ENCODE results near the gene LAIR1.

Gene LAIR1

GRCh38 chr19:54312436-54313377 is 52.0 kb downstream of the LAIR1 start, which contains the start of gene LILRA5:
LILRA5 (minus strand) TSS chr19:54313166; CDS start chr19:54313019, 147 bp downstream.
- no peak for TF ChIP-seq CTCF (IDR thresholded peaks at IDR 0.05; ENCODE audit: borderline replicate concordance, insufficient read depth, low read depth, low read length)
- no peak within 1 kb of the TSS for H3K4me3 ChIP-seq (ENCODE audit: low read depth, low read length)

GRCh38 chr19:54312011-54312410 is 52.7 kb downstream of the LAIR1 start:
- H3K4me3 ChIP-seq (ENCODE audit: low read depth, low read length): no peak overlapping the region
- TF ChIP-seq CTCF (IDR thresholded peaks at IDR 0.05; ENCODE audit: borderline replicate concordance, insufficient read depth, low read depth, low read length): no peak

- no peak overlapping the region for H3K4me3 ChIP-seq (ENCODE audit: low read depth, low read length)
- no peak for TF ChIP-seq CTCF (IDR thresholded peaks at IDR 0.05; ENCODE audit: borderline replicate concordance, insufficient read depth, low read depth, low read length)
Measured at GRCh38 chr19:54311486-54311885, 53.2 kb downstream of the LAIR1 start.

GRCh38 chr19:54310543-54310942 is 54.2 kb downstream of the LAIR1 start:
- no peak for TF ChIP-seq CTCF (IDR thresholded peaks at IDR 0.05; ENCODE audit: borderline replicate concordance, insufficient read depth, low read depth, low read length)
- no peak overlapping the region for H3K4me3 ChIP-seq (ENCODE audit: low read depth, low read length)

GRCh38 chr19:54309811-54310210 is 54.9 kb downstream of the LAIR1 start:
- no peak overlapping the region for H3K4me3 ChIP-seq (ENCODE audit: low read depth, low read length)
- TF ChIP-seq CTCF (IDR thresholded peaks at IDR 0.05; ENCODE audit: borderline replicate concordance, insufficient read depth, low read depth, low read length): no peak

GRCh38 chr19:54307389-54308020 is 57.2 kb downstream of the LAIR1 start:
- no peak for TF ChIP-seq CTCF (IDR thresholded peaks at IDR 0.05; ENCODE audit: borderline replicate concordance, insufficient read depth, low read depth, low read length)
- H3K4me3 ChIP-seq (ENCODE audit: low read depth, low read length): no peak overlapping the region

All from GM12875 (cell line).